OCI-LY1 (cell line): ENCODE measurements around the gene SIRT4.
A peak's percentile ranks its signal among the peaks of the same experiment; 100 is the strongest.

Source experiments
- H2AFZ ChIP-seq: fragments of 200-600 bp; sonication (generic), shearing (Covaris generic); 2 replicates; pipeline ENCODE4 v1.6.0; 2014; ENCODE audit warnings: antibody characterized with exemption, mild to moderate bottlenecking, low read length
- H3F3A ChIP-seq: fragments of 200-600 bp; sonication (generic), shearing (Covaris generic); 2 replicates; pipeline ENCODE4 v1.6.0; 2014; ENCODE audit warnings: mild to moderate bottlenecking, antibody characterized with exemption, low read length, moderate library complexity; ENCODE audit not compliant: insufficient read depth
- H3K27ac ChIP-seq: fragments of 200-600 bp; sonication (generic); 2 replicates; pipeline ENCODE4 v1.5.1; 2014; ENCODE audit warnings: low read length, mixed run types, mild to moderate bottlenecking, low read depth; ENCODE audit not compliant: poor library complexity, severe bottlenecking
- H3K27me3 ChIP-seq: fragments of 200-600 bp; sonication (generic); 2 replicates; pipeline ENCODE4 v1.6.0; 2014; ENCODE audit warnings: antibody characterized with exemption, mild to moderate bottlenecking, low read length, moderate library complexity; ENCODE audit not compliant: insufficient read depth
- H3K36me3 ChIP-seq: fragments of 200-600 bp; sonication (generic); 2 replicates; pipeline ENCODE4 v1.6.1; 2014; ENCODE audit warnings: mild to moderate bottlenecking, antibody characterized with exemption, low read length, moderate library complexity, mixed read lengths; ENCODE audit not compliant: insufficient read depth
- H3K4me1 ChIP-seq: fragments of 200-600 bp; sonication (generic); 2 replicates; pipeline ENCODE4 v1.5.1; 2014; ENCODE audit warnings: mild to moderate bottlenecking, low read length, moderate library complexity; ENCODE audit not compliant: insufficient read depth, severe bottlenecking
- H3K4me2 ChIP-seq: fragments of 200-600 bp; sonication (generic), shearing (Covaris generic); 2 replicates; pipeline ENCODE4 v1.6.1; 2014; ENCODE audit warnings: low read length
- H3K4me3 ChIP-seq: fragments of 200-600 bp; sonication (generic); 2 replicates; pipeline ENCODE4 v1.5.1; 2014; ENCODE audit warnings: low read length, low read depth, mild to moderate bottlenecking, mixed read lengths; ENCODE audit not compliant: poor library complexity, severe bottlenecking
- H3K79me2 ChIP-seq: fragments of 200-600 bp; shearing (Covaris generic); 2 replicates; pipeline ENCODE4 v1.6.1; 2016; ENCODE audit warnings: mixed run types, low read length, mixed read lengths; ENCODE audit not compliant: insufficient read depth
- H3K9ac ChIP-seq: fragments of 200-600 bp; sonication (generic), shearing (Covaris generic); 2 replicates; pipeline ENCODE4 v1.6.1; 2014; ENCODE audit warnings: mild to moderate bottlenecking, low read length, mixed read lengths
- H3K9me2 ChIP-seq: fragments of 200-600 bp; sonication (generic), shearing (Covaris generic); 2 replicates; pipeline ENCODE4 v1.6.1; 2014; ENCODE audit warnings: low read depth, mild to moderate bottlenecking, low read length, mixed read lengths
- H3K9me3 ChIP-seq: fragments of 200-600 bp; shearing (Covaris generic); 2 replicates; pipeline ENCODE4 v1.6.1; 2014; ENCODE audit warnings: low read length, mixed read lengths
- H4K20me1 ChIP-seq: fragments of 200-600 bp; sonication (generic), shearing (Covaris generic); 2 replicates; pipeline ENCODE4 v1.6.0; 2016; ENCODE audit warnings: mild to moderate bottlenecking, low read length; ENCODE audit not compliant: insufficient read depth
- CTCF ChIP-seq: fragments of 200-600 bp; sonication (generic), shearing (Covaris generic); IDR thresholded peaks from 2 replicates; pipeline ENCODE4 v1.5.1; 2017; ENCODE audit warnings: mild to moderate bottlenecking, antibody characterized with exemption, low read length, moderate library complexity, mixed read lengths
- EZH2 ChIP-seq: fragments of 200-600 bp; sonication (generic), shearing (Covaris generic); IDR thresholded peaks from 2 replicates; pipeline ENCODE4 v1.8.0; 2017; ENCODE audit warnings: borderline replicate concordance, mixed run types, mild to moderate bottlenecking, antibody characterized with exemption, low read length, moderate library complexity, mixed read lengths

SIRT4 gene

GRCh38 chr12:120321382-120322202, 19.5 kb downstream of the SIRT4 start:
- Histone ChIP-seq H4K20me1 (no peaks in the 10 kb centered on the region), H3K4me1 (peaks cover 18% of the 10 kb centered on the region), H3K9ac (no peak overlapping the region), H3K79me2 (no peaks in the 10 kb centered on the region), H3K36me3 (no peaks in the 10 kb centered on the region), H3K4me3 (no peak overlapping the region), H3K27ac (no peak overlapping the region), H3F3A (no peaks in the 10 kb centered on the region), H3K27me3 (no peaks in the 10 kb centered on the region), H3K9me3 (no peaks in the 10 kb centered on the region), H3K4me2 (no peak overlapping the region), H3K9me2 (no peaks in the 10 kb centered on the region), H2AFZ (no peak overlapping the region)
- TF ChIP-seq EZH2 (no peak), CTCF (no peak)

DNA sequence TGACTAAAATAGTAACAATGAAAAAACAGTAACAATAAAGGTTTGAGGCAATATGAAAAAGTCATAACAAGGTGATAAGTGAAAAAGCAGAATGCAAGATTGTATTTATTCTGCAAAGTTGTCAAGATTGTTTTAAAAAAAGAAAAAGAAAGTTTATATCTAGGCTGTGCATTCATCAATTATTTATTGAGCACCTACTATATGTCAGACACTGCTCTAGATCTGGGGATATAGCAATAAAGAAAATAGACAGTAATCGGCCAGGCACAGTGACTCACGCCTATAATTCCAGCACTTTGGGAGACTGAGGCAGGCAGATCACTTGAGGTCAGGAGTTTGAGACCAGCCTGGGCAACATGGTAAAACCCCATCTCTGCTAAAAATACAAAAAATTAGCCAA, 21.7 kb downstream of the SIRT4 start:
- H3K36me3 ChIP-seq = no peaks in the 10 kb centered on the region
- no peaks in the 10 kb centered on the region for H3K9me2 ChIP-seq
- H3K9me3 ChIP-seq = no peaks in the 10 kb centered on the region
- H3F3A ChIP-seq = no peaks in the 10 kb centered on the region
- H2AFZ ChIP-seq = no peak overlapping the region
- H4K20me1 ChIP-seq = no peaks in the 10 kb centered on the region
- no peak overlapping the region for H3K4me3 ChIP-seq
- peaks cover 5% of the 10 kb centered on the region for H3K4me1 ChIP-seq
- H3K27ac ChIP-seq = no peak overlapping the region
- H3K27me3 ChIP-seq = no peaks in the 10 kb centered on the region
- no peak overlapping the region for H3K4me2 ChIP-seq
- TF ChIP-seq CTCF (no peak), EZH2 (no peak)
- no peak overlapping the region for H3K9ac ChIP-seq
- no peaks in the 10 kb centered on the region for H3K79me2 ChIP-seq

DNA sequence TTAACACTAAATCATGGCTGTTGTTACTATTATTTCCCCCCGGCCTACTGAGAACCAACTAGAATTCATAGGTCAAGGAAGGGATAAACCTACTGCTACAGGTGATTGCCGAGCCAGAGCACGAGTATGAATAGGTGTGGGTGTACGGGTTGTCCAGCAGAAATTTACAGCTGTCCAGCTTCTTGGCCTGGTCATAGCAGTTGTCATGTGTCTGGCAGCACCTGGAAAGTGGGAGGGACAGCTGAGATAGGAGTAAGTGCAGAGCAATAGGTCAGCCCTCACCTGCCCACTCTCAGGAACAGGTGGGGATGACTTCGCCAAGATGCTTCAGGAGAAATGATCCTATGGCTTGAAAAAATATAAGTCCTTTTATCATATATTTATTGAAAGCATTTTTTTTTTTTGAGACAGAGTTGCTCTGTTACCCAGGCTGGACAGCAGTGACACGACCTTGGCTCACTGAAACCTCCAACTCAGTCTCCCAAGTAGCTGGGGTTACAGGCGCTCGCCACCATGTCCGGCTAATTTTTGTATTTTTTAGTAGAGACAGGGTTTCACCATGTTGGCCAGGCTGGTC, 22.8 kb downstream of the SIRT4 start:
- Histone ChIP-seq H3K4me2 (peak overlapping the region; percentile 80; the same call in 1 of the 2 replicates), H3F3A (no peaks in the 10 kb centered on the region), H3K79me2 (no peaks in the 10 kb centered on the region), H2AFZ (no peak overlapping the region), H3K9me3 (no peaks in the 10 kb centered on the region), H3K4me3 (no peak overlapping the region), H4K20me1 (no peaks in the 10 kb centered on the region), H3K36me3 (no peaks in the 10 kb centered on the region), H3K27me3 (no peaks in the 10 kb centered on the region), H3K27ac (no peak overlapping the region), H3K9ac (no peak overlapping the region), H3K4me1 (peaks cover 5% of the 10 kb centered on the region), H3K9me2 (no peaks in the 10 kb centered on the region)
- TF ChIP-seq EZH2 (no peak), CTCF (no peak)
